ENCODE data around the gene SPINK9.
A peak's percentile ranks its signal among the peaks of the same experiment; 100 is the strongest.

The SPINK9 gene

GRCh38 chr5:148364343-148364742 lies 29.0 kb downstream of the SPINK9 start:
- no peak for DNase-seq (ENCODE audit: extremely low read depth in 1 of 2, low read depth in 1 of 2)

GRCh38 chr5:148368299-148368698 lies 32.9 kb downstream of the SPINK9 start:
- DNase-seq (ENCODE audit: extremely low read depth in 1 of 2, low read depth in 1 of 2) = no peak

GRCh38 chr5:148372166-148372725 lies 36.9 kb downstream of the SPINK9 start:
- DNase-seq (ENCODE audit: extremely low read depth in 1 of 2, low read depth in 1 of 2) = no peak

- no peak for DNase-seq (ENCODE audit: extremely low read depth in 1 of 2, low read depth in 1 of 2)
Measured at GRCh38 chr5:148372893-148373292, 37.5 kb downstream of the SPINK9 start.

GRCh38 chr5:148374690-148375360 lies 39.5 kb downstream of the SPINK9 start:
- DNase-seq (ENCODE audit: extremely low read depth in 1 of 2, low read depth in 1 of 2) = no peak

GRCh38 chr5:148376198-148376597 lies 40.8 kb downstream of the SPINK9 start:
- no peak for DNase-seq (ENCODE audit: extremely low read depth in 1 of 2, low read depth in 1 of 2)

- DNase-seq (ENCODE audit: extremely low read depth in 1 of 2, low read depth in 1 of 2) = no peak
Measured at GRCh38 chr5:148378670-148379069, 43.3 kb downstream of the SPINK9 start.

- DNase-seq (ENCODE audit: extremely low read depth in 1 of 2, low read depth in 1 of 2) = no peak
Measured at GRCh38 chr5:148379340-148379739, 44.0 kb downstream of the SPINK9 start.

- no peak for DNase-seq (ENCODE audit: extremely low read depth in 1 of 2, low read depth in 1 of 2)
Measured at GRCh38 chr5:148381906-148382305, 46.5 kb downstream of the SPINK9 start.

- no peak for DNase-seq (ENCODE audit: extremely low read depth in 1 of 2, low read depth in 1 of 2)
Measured at GRCh38 chr5:148382961-148383360, 47.6 kb downstream of the SPINK9 start.

GRCh38 chr5:148383564-148384379 lies 48.4 kb downstream of the SPINK9 start, which contains the start of gene FBXO38:
FBXO38 (plus strand) TSS chr5:148383958; CDS start chr5:148394777, 10,819 bp downstream.
- peak; percentile 89 to 96 for DNase-seq (ENCODE audit: extremely low read depth in 1 of 2, low read depth in 1 of 2)

GRCh38 chr5:148384380-148384737 lies 49.0 kb downstream of the SPINK9 start:
- DNase-seq (ENCODE audit: extremely low read depth in 1 of 2, low read depth in 1 of 2) = no peak

GRCh38 chr5:148385094-148385493 lies 49.7 kb downstream of the SPINK9 start:
- DNase-seq (ENCODE audit: extremely low read depth in 1 of 2, low read depth in 1 of 2) = no peak

GRCh38 chr5:148386041-148386440 lies 50.7 kb downstream of the SPINK9 start:
- no peak for DNase-seq (ENCODE audit: extremely low read depth in 1 of 2, low read depth in 1 of 2)

- no peak for DNase-seq (ENCODE audit: extremely low read depth in 1 of 2, low read depth in 1 of 2)
Measured at GRCh38 chr5:148387325-148387724, 52.0 kb downstream of the SPINK9 start.

GRCh38 chr5:148388696-148389095 lies 53.3 kb downstream of the SPINK9 start:
- DNase-seq (ENCODE audit: extremely low read depth in 1 of 2, low read depth in 1 of 2) = no peak

All from stimulated activated CD8-positive, alpha-beta memory T cell treated with anti-CD3 and anti-CD28 coated beads, Interleukin-7, amount 100 ng/mL, for 48 hours (primary cell).